GM21529 (cell line): ENCODE results near the gene ATAT1.

Experiments used
- ATAC-seq: cut with Tn5 transposase; IDR thresholded peaks from one replicate; pipeline ENCODE4 v1.9.1; 2021; ENCODE audit not compliant: unreplicated experiment

Gene ATAT1

GRCh38 chr6:30626484-30627366 lies at the start of gene ATAT1:
ATAT1 (plus strand) TSS chr6:30626874.
- peak; percentile 95 for ATAC-seq

DNA sequence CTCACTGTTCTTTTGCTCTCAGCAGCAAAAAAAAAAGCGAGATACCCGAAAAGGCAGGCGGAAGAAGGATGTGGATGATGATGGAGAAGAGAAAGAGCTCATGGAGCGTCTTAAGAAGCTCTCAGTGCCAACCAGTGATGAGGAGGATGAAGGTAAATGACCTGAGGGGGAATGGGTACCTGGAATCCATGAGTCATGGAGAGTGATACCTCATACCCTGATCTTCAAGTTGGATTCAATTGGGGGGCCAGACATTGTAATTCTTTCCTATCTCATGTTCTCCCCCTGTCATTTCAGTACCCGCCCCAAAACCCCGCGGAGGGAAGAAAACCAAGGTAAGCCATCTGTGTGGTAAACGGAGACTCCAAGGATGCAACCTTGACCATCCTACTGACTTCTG lies 48.6 kb upstream of the ATAT1 start:
- ATAC-seq = no peak

DNA sequence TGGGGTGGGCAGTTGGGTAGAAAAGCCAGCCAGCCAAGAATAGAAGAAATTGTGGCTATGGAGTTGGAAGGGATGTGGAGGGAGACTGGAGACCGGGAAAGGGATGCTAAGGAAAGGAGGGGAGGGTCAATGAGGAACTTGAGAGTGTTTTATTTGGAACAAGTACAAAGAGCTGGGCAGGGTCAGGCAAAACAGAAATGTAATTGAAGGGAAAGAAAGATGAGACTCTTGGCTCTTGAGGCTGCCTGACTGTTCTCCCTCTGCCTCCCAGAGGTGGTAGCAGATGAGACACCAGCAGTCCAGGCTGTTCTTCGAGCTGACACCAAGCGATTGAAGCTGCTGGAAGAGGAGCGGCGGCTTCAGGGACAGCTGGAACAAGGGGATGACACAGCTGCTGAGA lies 42.8 kb upstream of the ATAT1 start:
- ATAC-seq = no peak

GRCh38 chr6:30589754-30590358 lies 36.8 kb upstream of the ATAT1 start:
- no peak for ATAC-seq

GRCh38 chr6:30590509-30590908 lies 36.2 kb upstream of the ATAT1 start:
- no peak for ATAC-seq

GRCh38 chr6:30591008-30591407 lies 35.7 kb upstream of the ATAT1 start:
- ATAC-seq = no peak

GRCh38 chr6:30592287-30592686 lies 34.4 kb upstream of the ATAT1 start:
- ATAC-seq = no peak

- peak; percentile 79 for ATAC-seq
Observed at GRCh38 chr6:30597315-30598144, 29.1 kb upstream of the ATAT1 start.

GRCh38 chr6:30598912-30599624 lies 27.6 kb upstream of the ATAT1 start:
- ATAC-seq = no peak

DNA sequence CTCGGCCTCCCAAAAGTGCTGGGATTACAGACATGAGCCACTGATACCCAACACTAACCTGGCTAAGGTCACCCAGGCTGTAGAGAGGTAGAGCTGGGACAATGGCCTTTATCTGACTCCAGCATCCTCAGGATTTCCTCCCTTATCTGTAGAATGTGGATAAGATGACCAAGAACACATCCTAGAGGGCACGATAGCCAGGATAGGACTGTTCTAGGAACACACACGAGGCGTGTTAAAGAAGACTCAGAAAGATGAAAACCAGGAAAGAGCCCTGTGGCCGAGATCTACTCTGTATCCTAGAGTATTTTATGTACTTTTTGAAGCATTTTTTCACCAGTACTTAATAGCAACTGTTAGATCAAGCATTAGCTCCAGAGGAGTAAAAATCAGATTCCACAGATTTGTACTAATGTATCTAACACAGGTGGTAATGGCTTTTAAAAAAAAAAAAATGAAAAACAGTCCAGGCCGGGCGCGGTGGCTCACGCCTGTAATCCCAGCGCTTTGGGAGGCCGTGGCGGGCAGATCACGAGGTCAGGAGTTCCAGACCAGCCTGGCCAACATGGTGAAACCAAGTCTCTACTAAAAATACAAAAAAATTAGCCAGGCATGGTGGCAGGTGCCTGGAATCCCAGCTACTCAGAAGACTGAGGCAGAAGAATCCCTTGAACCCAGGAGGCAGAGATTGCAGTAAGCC lies 26.9 kb upstream of the ATAT1 start:
- no peak for ATAC-seq

DNA sequence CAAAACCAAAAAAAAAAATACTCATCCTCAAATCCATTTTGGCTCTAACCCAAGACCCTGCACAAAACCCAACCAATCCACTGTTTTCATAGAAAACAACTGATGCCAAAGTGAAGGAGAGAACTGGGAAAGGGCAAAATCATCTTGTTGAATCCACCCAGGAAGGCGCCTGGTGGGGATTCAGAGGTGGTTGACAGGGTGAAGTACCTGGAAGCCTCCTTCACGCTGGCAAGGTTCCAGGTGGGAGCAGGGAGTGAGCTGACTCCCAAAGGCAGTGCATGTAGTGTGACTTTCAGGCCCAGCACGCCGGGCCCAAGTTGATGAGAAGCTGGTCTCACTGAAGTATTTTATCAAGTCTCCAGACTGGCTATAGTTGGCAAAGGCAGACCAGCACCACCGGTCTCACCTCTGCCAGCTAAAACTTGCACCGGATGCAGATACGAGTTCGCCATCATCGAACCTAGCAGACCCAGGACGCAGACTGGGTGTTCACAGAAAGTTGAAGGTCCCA lies 26.2 kb upstream of the ATAT1 start:
- ATAC-seq = no peak

DNA sequence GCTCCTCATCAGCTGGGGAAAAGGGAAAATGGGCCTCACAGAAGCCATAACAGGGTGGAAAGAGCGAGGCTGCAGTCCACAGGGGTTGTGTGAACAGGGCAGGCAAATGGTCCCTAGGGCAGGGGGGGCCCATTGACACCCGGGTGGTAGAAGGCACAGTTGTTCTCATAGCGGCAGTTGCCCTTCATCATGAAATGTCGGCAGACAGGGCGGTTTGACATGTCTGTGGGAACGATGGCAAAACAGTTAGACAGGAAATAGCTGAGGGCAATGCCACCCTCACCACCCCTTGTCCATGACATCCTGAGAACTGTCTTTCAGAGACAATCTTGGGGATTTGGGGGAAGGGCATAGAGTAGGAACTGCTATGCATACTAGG lies 25.2 kb upstream of the ATAT1 start:
- no peak for ATAC-seq

- no peak for ATAC-seq
Observed at GRCh38 chr6:30601815-30602641, 24.6 kb upstream of the ATAT1 start.

- no peak for ATAC-seq
Observed at GRCh38 chr6:30603961-30604360, 22.7 kb upstream of the ATAT1 start.

DNA sequence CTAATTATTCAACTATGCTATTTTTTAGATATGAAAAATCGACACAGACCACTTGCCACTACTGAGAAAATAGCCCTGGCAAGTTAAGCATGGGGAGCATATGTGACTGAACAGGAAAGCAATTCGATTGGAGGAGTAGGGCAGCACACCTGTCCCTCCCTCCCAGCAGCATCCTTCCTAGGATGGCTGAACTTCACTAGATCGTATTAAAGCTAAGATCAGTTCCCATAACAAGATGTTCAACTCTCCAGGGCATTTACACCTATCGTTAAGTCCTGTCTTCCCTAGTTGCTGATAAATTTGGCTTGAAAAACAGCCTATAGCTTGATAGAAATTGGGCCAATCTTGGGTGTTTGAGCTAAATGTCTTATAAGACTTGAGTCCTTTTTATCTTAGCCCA lies 16.6 kb upstream of the ATAT1 start:
- no peak for ATAC-seq

GRCh38 chr6:30611150-30611855 lies 15.4 kb upstream of the ATAT1 start:
- no peak for ATAC-seq

DNA sequence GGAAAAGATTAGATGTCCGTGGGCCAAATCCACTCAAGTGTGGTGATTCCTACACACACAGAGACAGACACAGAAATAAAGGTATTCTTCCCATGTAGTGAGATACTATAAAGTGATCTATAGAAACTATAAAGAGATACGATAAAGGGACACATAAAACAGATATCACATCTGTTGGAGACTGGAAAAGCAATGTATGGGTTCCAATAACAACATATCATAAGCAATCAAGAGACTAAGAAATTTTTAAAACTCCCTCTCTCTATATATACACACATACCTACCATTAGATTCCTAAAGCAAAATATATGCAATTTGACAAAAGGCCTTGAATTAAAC lies 14.8 kb upstream of the ATAT1 start:
- no peak for ATAC-seq

GRCh38 chr6:30612213-30612612 lies 14.5 kb upstream of the ATAT1 start:
- no peak for ATAC-seq

DNA sequence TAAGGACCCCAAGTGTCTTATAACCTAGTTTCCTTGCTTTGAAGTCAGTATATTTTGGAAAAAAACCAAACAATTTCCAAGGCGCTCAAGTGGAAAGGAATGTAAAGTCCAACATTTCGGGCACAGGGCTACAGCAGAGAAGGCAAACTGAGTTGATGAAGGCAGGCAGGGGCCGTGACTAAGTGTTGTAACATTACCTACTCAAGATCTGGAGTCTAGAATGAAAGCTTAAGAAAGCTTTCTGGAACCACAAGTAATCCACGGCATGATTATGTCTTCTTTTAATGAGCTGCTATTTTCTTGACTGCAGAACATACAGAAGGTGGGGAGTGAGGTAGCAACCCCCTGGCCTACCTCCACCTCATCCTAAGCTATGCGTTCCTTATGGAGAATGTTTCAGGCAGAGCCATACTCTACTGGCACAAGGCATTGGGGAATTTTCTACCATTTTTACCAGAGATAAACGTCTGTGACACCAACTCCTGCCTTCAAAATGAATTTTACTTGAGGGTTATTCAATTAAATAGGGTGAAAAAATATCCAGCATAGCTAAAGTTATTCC lies 13.9 kb upstream of the ATAT1 start:
- no peak for ATAC-seq
